H9 (cell line): ENCODE results near the gene TRIM42. TPM values are rescaled to one million over a fixed set of nuclear protein-coding genes. Genes with fewer than 3 reads are reported as not detected.

ENCODE experiments used
- DNase-seq: peaks from one replicate; pipeline ENCODE4 v3.0.0-alpha.2; 2017
- H2AFZ ChIP-seq: one replicate; pipeline ENCODE4 v1.6.1; 2013; ENCODE audit warnings: mild to moderate bottlenecking, low read length, control low read depth, moderate library complexity
- H2AK5ac ChIP-seq: 2 replicates; pipeline ENCODE4 v1.6.1; 2013; ENCODE audit warnings: low read length, control low read depth, mixed read lengths; ENCODE audit not compliant: insufficient read length
- H2BK120ac ChIP-seq: one replicate; pipeline ENCODE4 v1.6.1; 2013; ENCODE audit warnings: low read depth, mild to moderate bottlenecking, low read length, control low read depth, inconsistent platforms; ENCODE audit not compliant: poor library complexity, severe bottlenecking
- H2BK12ac ChIP-seq: 2 replicates; pipeline ENCODE4 v1.6.1; 2013; ENCODE audit warnings: low read length, control low read depth, mixed read lengths, low read depth; ENCODE audit not compliant: insufficient read length
- H2BK15ac ChIP-seq: 2 replicates; pipeline ENCODE4 v1.6.1; 2013; ENCODE audit warnings: low read depth, low read length, control low read depth
- H2BK20ac ChIP-seq: one replicate; pipeline ENCODE4 v1.6.1; 2013; ENCODE audit warnings: low read depth, mild to moderate bottlenecking, low read length, control low read depth, inconsistent platforms; ENCODE audit not compliant: poor library complexity, severe bottlenecking
- H2BK5ac ChIP-seq: 2 replicates; pipeline ENCODE4 v1.6.1; 2013; ENCODE audit warnings: low read length, control low read depth, mixed read lengths; ENCODE audit not compliant: insufficient read length
- H3K14ac ChIP-seq: 2 replicates; pipeline ENCODE4 v1.6.1; 2013; ENCODE audit warnings: low read length, control low read depth; ENCODE audit not compliant: insufficient read depth
- H3K18ac ChIP-seq: 2 replicates; pipeline ENCODE4 v1.6.1; 2013; ENCODE audit warnings: low read depth, mild to moderate bottlenecking, mixed read lengths, low read length, control low read depth; ENCODE audit not compliant: insufficient read length
- H3K23ac ChIP-seq: 2 replicates; pipeline ENCODE4 v1.6.1; 2013; ENCODE audit warnings: low read length, control low read depth, mixed read lengths, low read depth; ENCODE audit not compliant: insufficient read length
- H3K23me2 ChIP-seq: 2 replicates; pipeline ENCODE4 v1.6.1; 2013; ENCODE audit warnings: low read depth, mild to moderate bottlenecking, mixed read lengths, low read length, control low read depth; ENCODE audit not compliant: insufficient read length, poor library complexity, severe bottlenecking
- H3K27ac ChIP-seq: 2 replicates; pipeline ENCODE4 v1.5.1; 2013; ENCODE audit warnings: low read length, control low read depth, mixed read lengths, low read depth; ENCODE audit not compliant: insufficient read length
- H3K27me3 ChIP-seq: 2 replicates; pipeline ENCODE4 v1.6.1; 2013; ENCODE audit warnings: low read length, control low read depth, inconsistent platforms; ENCODE audit not compliant: insufficient read depth
- H3K4ac ChIP-seq: 2 replicates; pipeline ENCODE4 v1.6.1; 2013; ENCODE audit warnings: low read depth, mild to moderate bottlenecking, control low read depth, inconsistent platforms, low read length, moderate library complexity
- H3K4me1 ChIP-seq: 2 replicates; pipeline ENCODE4 v1.6.1; 2013; ENCODE audit warnings: low read length, control low read depth, inconsistent platforms; ENCODE audit not compliant: insufficient read depth
- H3K4me2 ChIP-seq: 2 replicates; pipeline ENCODE4 v1.6.1; 2013; ENCODE audit warnings: low read length, control low read depth, mixed read lengths; ENCODE audit not compliant: insufficient read length, insufficient read depth
- H3K56ac ChIP-seq: 2 replicates; pipeline ENCODE4 v1.6.1; 2013; ENCODE audit warnings: low read depth, mild to moderate bottlenecking, mixed read lengths, low read length, control low read depth; ENCODE audit not compliant: insufficient read length
- H3K79me1 ChIP-seq: 2 replicates; pipeline ENCODE4 v1.6.1; 2013; ENCODE audit warnings: low read depth, mild to moderate bottlenecking, moderate library complexity, low read length, control low read depth, inconsistent platforms; ENCODE audit not compliant: insufficient read depth, poor library complexity, severe bottlenecking
- H3K79me2 ChIP-seq: 2 replicates; pipeline ENCODE4 v1.6.1; 2013; ENCODE audit warnings: low read length, control low read depth, inconsistent platforms; ENCODE audit not compliant: insufficient read depth
- H3K9ac ChIP-seq: 2 replicates; pipeline ENCODE4 v1.6.1; 2013; ENCODE audit warnings: low read length, control low read depth, mixed read lengths; ENCODE audit not compliant: insufficient read length; ENCODE audit errors: extremely low read depth
- H3K9me3 ChIP-seq: one replicate; pipeline ENCODE4 v1.6.1; 2013; ENCODE audit warnings: low read depth, low read length, inconsistent platforms; ENCODE audit not compliant: control insufficient read depth
- H3T11ph ChIP-seq: one replicate; pipeline ENCODE4 v1.6.1; 2013; ENCODE audit warnings: mild to moderate bottlenecking, low read length, control low read depth, inconsistent platforms
- H4K20me1 ChIP-seq: one replicate; pipeline ENCODE4 v1.6.1; 2013; ENCODE audit not compliant: control insufficient read depth, insufficient read length, insufficient read depth
- H4K5ac ChIP-seq: 2 replicates; pipeline ENCODE4 v1.6.1; 2013; ENCODE audit warnings: low read depth, mild to moderate bottlenecking, mixed read lengths, low read length, control low read depth; ENCODE audit not compliant: insufficient read length
- H4K8ac ChIP-seq: replicated peaks from 2 replicates; pipeline ENCODE4 v1.6.1; 2013; ENCODE audit warnings: low read length, control low read depth, mixed read lengths, low read depth; ENCODE audit not compliant: insufficient read length
- H4K91ac ChIP-seq: 2 replicates; pipeline ENCODE4 v1.6.1; 2013; ENCODE audit warnings: low read depth, mild to moderate bottlenecking, moderate library complexity, mixed read lengths, low read length, control low read depth; ENCODE audit not compliant: insufficient read length
- H3K27ac Mint-ChIP-seq, 3 experiments: 2 replicates in 2 of 3; 3 replicates in 1 of 3; pipeline ENCODE4 v1.8.0; 2020 to 2021; ENCODE audit warnings: mixed read lengths in 3 of 3, mild to moderate bottlenecking in 1 of 3, moderate library complexity in 1 of 3
- H3K27me3 Mint-ChIP-seq: 2 replicates; pipeline ENCODE4 v1.8.0; 2021; ENCODE audit warnings: low read depth, mild to moderate bottlenecking, moderate library complexity, mixed read lengths
- H3K36me3 Mint-ChIP-seq, 3 experiments: 2 replicates in 2 of 3; 3 replicates in 1 of 3; pipeline ENCODE4 v1.8.0; 2020 to 2021; ENCODE audit warnings: low read depth in 3 of 3, mixed read lengths in 3 of 3; ENCODE audit not compliant: insufficient read depth in 1 of 3
- H3K4me1 Mint-ChIP-seq, 2 experiments: 2 replicates each; pipeline ENCODE4 v1.8.0; 2020; ENCODE audit warnings: mixed read lengths in 2 of 2
- H3K4me3 Mint-ChIP-seq, 2 experiments: 2 replicates in 1 of 2; 3 replicates in 1 of 2; pipeline ENCODE4 v1.8.0; 2020 to 2021; ENCODE audit warnings: mild to moderate bottlenecking in 2 of 2, mixed read lengths in 2 of 2, moderate library complexity in 1 of 2
- H3K9me3 Mint-ChIP-seq, 2 experiments: 2 replicates in 1 of 2; 3 replicates in 1 of 2; pipeline ENCODE4 v1.8.0; 2020; ENCODE audit warnings: mild to moderate bottlenecking in 2 of 2, mixed read lengths in 2 of 2, moderate library complexity in 1 of 2
- WGBS: extraction: QIAGEN DNeasy Blood & Tissue Kit; methylation state at CpG from one replicate; pipeline ENCODE4 v1.1.7; 2013; ENCODE audit warnings: missing lambda C conversion rate, low lambda C conversion rate, mixed read lengths; ENCODE audit not compliant: insufficient read length; ENCODE audit errors: extremely low coverage; 5-methylcytosine and 5-hydroxymethylcytosine counted together
- total RNA-seq: library from RNA; stranded (reverse); gene quantifications from 2 replicates; pipeline ENCODE4 v1.2.1, GENCODE V29; 2021
- TF ChIP-seq, protein P1 (sequence below): fragments of 200-600 bp; sonication (generic); conservative IDR thresholded peaks from 3 replicates; pipeline ENCODE4 v1.8.0; 2021; ENCODE audit warnings: antibody characterized with exemption, mild to moderate bottlenecking

Gene TRIM42
- total RNA-seq, 1 experiment from 2014 or later, result not detected

DNA sequence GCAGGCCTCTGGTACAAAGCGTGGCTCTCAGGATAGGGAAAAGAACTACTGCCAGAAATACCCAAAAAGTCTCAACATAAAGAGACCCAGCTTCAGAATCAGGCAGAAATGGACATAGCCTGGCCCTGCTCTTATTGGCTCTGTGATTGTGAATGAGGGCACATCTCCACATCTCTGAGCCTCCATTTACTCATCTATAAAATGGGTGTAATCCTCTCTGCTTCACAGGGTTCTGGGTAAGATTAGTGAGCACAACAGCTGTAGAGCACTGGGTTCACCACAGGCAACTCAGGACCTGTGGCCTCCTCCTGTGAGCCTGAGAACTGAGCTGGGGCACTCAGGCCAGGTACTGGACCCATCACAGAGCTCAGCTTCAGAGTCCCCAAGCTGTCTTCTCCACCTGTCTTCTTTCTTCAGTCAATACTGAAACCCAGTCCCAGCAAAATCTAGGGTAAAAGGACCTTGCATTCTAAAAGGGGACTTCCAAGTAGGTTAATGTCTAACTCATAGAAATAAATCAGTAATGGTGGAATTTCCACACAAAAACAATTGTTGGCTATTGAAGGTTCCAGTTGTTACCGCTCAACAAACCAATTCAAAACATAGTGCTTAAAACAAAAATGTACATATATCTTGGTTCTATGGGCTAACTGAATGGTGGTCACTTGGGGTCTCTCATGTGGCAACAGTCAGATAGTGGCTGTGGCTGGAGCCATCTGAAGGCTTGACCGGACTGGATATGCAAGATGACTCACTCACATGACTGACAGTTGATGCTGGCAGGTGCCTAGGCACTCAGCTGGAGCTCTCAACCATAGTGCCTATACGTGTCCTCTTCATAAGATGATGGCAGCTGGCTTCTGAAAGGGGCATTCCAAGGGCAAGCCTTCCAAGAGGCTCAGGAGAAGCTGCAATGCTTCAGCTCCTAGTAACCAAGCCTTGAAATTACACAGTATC lies 47.3 kb downstream of the TRIM42 start:
- no peak for DNase-seq
- H3K56ac ChIP-seq, result no peak overlapping the region
- H3T11ph ChIP-seq, result no peak overlapping the region
- H3K9me3 ChIP-seq, result no peaks in the 10 kb centered on the region
- no peak overlapping the region for H3K18ac ChIP-seq
- no peak overlapping the region for H2AFZ ChIP-seq
- no peak overlapping the region for H3K23ac ChIP-seq
- H4K91ac ChIP-seq, result no peak overlapping the region
- no peaks in the 10 kb centered on the region for H3K27me3 ChIP-seq
- no CpG with 5 or more reads among the region's 4 CpGs for WGBS
- H3K4me1 ChIP-seq, result 0 out of 2 replicates have a peak, but pooled peaks cover 3% of the 10 kb centered on the region
- Mint-ChIP-seq H3K27ac (no peak overlapping the region), H3K9me3 (no peaks in the 10 kb centered on the region; a peak in 3 of 5 replicates), H3K36me3 (peaks cover 0 to 1% (median 0%) of the 10 kb centered on the region in 3 experiments; a peak in 1 of 7 replicates), H3K4me3 (no peak overlapping the region), H3K27me3 (no peaks in the 10 kb centered on the region; the same call in 1 of the 2 replicates), H3K4me1 (peaks cover 11 to 23% of the 10 kb centered on the region in 2 experiments)
- no peak overlapping the region for H2BK12ac ChIP-seq
- H3K9ac ChIP-seq, result no peak overlapping the region
- no peak overlapping the region for H2AK5ac ChIP-seq
- H4K5ac ChIP-seq, result no peak overlapping the region
- H3K27ac ChIP-seq, result no peak overlapping the region
- H3K14ac ChIP-seq, result no peak overlapping the region; the same call in none of the 2 replicates
- no peaks in the 10 kb centered on the region for H3K79me1 ChIP-seq
- no peaks in the 10 kb centered on the region for H3K79me2 ChIP-seq
- H2BK120ac ChIP-seq, result no peak overlapping the region
- H4K20me1 ChIP-seq, result no peaks in the 10 kb centered on the region
- H3K23me2 ChIP-seq, result no peaks in the 10 kb centered on the region
- H3K4me2 ChIP-seq, result no peak overlapping the region
- H4K8ac ChIP-seq, result no peak overlapping the region
- no peak overlapping the region for H2BK15ac ChIP-seq
- TF ChIP-seq, protein P1, sequence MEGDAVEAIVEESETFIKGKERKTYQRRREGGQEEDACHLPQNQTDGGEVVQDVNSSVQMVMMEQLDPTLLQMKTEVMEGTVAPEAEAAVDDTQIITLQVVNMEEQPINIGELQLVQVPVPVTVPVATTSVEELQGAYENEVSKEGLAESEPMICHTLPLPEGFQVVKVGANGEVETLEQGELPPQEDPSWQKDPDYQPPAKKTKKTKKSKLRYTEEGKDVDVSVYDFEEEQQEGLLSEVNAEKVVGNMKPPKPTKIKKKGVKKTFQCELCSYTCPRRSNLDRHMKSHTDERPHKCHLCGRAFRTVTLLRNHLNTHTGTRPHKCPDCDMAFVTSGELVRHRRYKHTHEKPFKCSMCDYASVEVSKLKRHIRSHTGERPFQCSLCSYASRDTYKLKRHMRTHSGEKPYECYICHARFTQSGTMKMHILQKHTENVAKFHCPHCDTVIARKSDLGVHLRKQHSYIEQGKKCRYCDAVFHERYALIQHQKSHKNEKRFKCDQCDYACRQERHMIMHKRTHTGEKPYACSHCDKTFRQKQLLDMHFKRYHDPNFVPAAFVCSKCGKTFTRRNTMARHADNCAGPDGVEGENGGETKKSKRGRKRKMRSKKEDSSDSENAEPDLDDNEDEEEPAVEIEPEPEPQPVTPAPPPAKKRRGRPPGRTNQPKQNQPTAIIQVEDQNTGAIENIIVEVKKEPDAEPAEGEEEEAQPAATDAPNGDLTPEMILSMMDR, result no peak
- H2BK20ac ChIP-seq, result no peak overlapping the region
- H2BK5ac ChIP-seq, result no peak overlapping the region
- H3K4ac ChIP-seq, result no peak overlapping the region
